ENCODE results near the gene CARHSP1.
"Not testable (repeated sequence)": the region's sequence is repeated elsewhere in the genome, so short reads cannot be mapped to it uniquely, and the experiment has no call there.

CARHSP1 gene

DNA sequence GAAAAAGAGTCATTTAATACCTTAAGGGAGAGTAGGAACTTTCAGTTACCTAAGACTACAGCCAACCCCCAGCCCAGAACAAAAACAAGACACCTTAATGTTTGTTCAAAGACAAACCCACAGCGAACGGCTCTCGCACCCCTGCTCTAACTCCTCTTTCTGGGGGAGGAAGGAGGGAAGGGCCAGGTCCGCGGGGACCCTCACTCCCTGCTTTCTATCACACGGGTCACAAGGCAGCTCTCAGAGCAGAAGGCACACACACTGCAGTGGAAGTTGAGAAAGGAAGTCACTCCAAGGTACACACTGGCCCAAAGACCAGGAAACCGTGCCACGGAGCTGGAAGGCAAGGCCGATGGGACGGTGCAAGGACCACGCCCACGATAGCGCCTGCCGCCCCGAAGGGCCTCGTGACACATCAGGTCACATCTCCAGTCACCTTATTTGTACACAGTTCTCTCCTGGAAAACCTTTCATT, 23.3 kb upstream of the CARHSP1 start:
- no peak for DNase-seq

- no peak for DNase-seq
Observed at GRCh38 chr16:8890549-8890921, 21.7 kb upstream of the CARHSP1 start.

GRCh38 chr16:8889893-8890548, 21.2 kb upstream of the CARHSP1 start:
- DNase-seq, result no peak

DNA sequence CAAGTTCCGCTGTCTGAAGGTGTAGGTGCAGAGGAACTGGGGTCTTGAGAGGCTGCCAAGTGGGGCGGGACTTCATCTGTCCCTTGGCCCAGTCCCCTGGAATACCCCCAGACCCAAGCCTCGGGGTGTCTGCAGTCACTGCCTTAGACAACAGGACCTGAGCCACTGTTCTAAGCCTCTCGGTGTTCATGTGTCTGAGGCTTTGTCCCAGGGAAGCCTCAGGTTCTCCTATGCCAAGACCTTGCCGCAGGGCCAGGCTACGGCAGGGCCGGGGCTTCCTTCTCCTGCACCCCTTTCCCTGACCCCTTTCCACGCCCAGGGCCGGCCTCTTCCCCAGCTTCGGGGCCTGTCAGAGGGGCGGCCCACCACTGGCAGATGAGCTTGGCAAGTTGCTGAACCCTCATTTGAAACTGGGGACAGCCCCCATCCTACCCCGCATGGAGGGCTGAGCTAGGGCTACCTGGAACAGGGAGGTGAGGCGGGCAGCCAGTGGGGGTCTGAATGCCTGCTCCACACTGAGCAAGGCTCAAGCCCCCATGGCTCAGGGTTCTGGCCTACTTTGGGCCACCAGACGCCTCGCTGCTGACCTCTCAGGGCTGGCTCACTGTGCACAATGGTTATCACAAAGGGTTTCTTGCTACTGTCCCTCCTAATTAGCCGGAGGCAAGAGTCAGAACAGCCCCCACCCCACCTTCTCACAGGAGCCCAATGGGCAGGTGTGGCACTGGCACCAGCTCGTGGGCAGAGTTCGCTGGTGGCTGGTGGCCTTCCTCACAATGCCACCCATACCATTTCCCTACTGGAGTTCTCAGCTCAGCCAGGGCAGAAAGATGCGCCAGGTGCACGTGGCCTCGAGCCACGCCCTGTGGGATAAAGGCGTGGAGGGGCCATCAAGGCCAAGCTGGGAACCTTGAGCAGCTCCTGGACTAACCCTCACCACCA, 20.4 kb upstream of the CARHSP1 start:
- DNase-seq, result no peak

GRCh38 chr16:8887952-8888560, 19.2 kb upstream of the CARHSP1 start:
- DNase-seq, result no peak

DNA sequence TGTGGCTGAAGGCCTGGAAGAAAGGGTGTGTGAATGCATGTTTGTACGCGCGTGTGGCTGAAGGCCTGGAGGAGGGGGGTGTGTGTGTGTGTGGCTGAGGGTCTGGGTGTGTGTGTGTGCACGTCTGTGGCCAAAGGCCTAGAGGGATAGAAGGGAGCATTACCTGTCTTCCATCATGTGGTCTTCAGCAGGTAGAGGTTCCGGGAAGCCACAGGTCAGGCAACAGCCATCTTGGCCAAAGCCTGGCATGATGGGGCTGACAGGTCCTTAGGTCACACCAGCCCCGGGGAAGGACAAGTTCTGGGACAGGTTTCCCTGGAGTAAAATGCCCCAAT, 18.6 kb upstream of the CARHSP1 start:
- DNase-seq, result no peak

DNA sequence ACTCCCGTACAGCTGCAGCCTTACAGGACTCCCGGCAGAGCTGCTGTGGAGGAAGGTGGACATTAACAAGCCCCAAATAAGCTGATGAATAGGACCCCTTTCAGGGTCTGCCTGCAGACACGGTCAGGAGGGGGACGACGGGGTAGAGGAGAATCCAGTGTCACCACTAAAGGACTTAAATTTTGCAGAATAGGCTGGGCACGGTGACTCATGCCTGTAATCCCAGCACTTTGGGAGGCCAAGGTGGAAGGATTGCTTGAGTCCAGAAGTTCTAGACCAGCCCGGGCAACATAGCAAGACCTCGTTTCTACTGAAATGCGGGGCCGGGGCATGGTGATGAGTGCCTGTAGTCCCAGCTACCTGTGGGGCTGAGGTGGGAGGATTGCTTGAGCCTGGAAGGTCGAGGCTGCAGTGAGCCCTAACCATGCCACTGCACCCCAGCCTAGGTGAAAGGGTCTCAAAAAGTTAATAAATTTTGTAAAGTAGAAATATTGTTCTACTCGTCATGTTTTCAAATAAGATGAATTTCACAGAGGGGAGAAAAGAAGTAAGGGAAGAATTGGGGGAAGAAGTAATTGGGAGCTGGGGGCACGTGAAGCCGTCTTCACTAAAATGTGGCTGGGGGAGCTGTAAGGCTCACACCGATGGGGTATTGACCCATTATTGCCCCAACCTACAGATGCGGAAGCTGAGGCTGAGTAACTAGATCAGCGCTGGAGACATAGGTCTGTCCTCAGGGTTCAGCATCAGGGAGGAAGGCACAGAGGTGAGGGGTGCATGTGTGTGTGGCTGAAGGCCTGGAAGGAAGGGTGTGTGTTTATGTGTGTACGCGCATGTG, 18.0 kb upstream of the CARHSP1 start:
- no peak for DNase-seq

DNA sequence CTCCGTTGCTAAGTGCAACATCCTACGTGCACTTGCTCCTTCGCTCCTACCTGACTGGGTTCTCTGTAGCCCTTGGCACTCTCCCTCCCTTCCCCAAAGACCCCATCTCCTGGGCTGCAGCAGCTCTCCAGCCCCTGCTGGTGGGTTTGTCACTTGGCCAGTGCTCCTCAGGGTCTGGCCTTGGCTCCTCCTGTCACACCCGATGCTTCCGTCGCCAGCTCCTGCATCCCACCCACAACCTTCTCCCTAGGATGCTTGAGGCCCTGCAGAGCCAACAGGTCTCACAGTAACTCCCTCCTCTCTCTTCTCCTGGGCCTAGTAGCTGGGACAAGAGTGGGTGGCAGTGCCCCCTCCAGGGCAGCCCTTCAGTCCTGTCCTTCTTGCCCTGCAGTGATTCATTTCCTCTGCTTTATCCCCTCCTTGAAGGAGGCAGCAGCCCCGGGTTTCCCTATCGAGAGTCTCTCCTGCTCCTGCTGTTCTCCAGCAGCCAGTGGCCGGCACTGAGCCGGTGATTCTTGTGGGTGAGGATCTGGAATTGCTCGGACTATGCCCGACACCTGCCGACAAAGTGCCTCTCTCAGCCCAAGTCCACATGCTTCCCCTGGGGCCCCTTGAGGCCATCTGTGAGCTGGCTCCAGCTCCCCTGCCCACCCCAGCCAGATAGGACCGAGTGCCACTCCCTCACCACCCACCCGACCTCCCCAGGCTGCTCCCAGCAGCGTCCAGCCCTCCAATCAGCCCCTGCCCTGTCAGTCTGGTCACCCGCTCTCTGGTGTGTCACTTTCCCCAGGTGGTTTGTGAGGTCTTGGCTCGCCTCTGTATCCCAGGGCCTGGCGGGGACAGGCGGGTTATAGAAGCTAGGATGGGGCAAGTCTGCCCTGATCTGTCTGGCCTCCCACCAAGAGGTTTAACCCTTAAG, 17.1 kb upstream of the CARHSP1 start:
- DNase-seq, result peak; percentile 8

DNA sequence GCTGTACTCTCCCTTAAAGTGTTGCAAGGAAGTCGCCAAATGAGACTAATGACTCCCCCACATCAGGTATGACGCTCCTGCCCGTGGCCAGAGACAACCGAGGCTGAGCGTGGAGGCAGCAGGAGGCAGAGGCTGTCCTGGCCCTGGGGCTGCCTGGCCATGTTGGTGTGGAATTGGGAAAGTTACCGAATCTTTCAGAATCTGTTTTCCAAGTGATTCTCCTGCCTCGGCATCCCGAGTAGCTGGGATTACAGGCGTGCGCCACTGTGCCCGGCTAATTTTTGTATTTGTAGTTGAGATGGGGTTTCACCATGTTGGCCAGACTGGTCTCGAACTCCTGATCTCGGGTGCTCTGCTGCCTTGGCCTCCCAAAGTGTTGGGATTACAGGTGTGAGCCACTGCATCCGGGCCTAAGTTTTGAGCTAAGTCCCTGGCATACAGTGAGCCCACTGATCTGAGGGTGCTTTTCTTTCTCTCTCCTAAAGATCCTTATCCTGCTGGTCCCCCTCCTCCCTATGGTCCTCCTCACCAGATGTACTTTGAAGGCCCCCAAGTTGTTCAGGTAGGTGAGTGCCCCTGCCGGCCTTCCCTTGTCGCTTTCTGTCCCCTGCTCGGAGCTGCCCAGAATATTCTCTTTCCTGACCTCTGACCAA, 14.0 kb upstream of the CARHSP1 start:
- no peak for DNase-seq

- DNase-seq, result no peak
Observed at GRCh38 chr16:8882041-8882617, 13.3 kb upstream of the CARHSP1 start, which contains the start of gene LITAFD. LITAFD (plus strand) TSS chr16:8882351; CDS start chr16:8884356, 2,005 bp downstream.

- no peak for DNase-seq
Observed at GRCh38 chr16:8880839-8881510, 12.2 kb upstream of the CARHSP1 start.

DNA sequence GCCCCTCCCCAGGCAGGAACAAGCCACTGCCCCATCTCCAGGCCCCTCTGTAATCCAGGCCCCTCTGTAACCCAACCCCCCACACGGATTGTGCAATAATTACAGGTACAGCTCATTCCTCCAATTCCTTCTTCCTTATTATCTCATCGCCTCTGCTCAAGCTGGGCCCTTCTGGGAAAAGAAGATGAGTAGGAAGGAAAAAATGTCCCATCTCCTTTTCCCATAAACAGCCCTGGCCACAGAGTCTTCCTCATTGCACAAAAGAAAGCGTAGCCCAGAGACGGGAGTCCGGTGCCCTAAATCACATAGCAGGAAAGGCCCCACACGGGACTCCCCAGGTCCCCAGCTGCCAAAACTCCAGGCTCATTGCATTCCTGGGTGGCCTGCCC, 9.7 kb upstream of the CARHSP1 start:
- DNase-seq, result peak; percentile 87

DNA sequence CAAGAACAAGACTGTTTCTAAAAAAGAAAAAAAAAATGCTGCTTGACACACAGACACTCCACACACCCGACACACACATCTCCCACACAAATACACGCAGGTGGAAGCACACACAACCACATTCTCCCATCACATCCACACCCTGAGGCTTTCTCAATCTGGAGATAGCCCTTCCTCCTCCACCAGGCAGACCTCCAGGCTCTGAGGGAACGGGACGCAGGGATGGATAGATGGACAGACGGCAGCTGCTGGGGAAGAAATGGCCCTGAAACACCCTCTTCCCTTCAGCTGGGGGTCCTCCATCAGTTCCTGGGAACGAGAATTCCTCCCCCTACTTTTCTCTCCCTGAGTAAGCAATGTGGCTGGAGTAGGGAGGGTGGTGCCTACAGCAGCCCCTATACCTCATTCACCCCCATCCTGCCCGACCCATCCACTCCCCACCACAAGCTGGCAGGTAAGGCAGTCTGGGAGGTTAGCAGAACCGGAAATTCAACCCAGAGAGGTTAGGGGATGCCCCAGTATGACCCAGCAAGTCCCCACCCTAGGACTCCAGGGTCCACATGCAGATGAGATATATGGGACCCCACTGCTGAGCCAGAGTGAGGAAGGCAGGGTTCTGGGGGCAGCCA, 9.2 kb upstream of the CARHSP1 start:
- peak; percentile 51 for DNase-seq

DNA sequence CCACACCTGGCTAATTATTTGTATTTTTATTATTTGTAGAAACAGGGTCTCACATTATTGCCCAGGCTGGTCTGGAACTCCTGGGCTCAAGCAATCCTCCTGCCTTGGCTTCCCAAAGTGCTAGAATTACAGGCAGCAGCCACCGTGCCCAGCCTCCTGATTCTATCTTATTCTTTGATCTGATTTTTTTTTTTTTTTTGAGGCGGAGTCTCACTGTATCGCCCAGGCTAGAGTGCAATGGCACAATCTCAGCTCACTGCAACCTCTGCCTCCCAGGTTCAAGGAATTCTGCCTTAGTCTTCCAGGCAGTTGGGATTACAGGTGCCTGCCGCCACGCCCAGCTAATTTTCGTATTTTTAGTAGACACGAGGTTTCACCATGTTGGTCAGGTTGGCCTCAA, 6.5 kb upstream of the CARHSP1 start:
- DNase-seq, result not testable (repeated sequence)

DNA sequence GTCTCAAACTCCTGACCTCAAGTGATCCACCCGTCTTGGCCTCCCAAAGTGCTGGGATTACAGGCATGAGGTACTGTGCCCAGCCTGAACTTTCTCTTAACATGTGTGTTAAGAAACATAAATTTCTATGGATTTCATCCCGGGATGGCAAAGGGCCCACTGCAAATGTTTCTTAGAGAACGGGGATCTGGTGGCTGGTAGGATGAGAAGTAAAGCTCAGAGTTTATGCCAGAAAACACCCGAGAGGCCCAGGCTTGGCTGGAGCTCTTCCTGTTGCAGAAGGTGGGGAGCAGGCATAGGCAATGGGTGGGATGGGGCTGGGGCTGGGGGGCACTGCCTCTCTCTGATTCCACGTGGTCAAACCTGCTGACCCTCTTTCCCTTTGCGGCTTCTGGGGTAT, 5.6 kb upstream of the CARHSP1 start:
- no peak for DNase-seq

DNA sequence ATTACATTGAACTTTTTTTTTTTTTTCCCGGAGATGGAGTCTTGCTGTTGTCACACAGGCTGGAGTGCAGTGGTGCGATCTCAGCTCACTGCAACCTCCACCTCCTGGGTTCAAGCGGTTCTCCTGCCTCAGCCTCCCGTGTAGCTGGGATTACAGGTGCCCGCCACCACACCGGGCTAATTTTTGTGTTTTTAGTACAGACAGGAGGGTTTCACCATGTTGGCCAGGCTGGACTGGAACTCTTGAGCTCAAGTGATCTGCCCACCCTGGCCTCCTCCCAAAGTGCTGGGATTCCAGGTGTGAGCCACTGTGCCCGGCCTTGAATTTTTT, 5.0 kb upstream of the CARHSP1 start:
- DNase-seq, result not testable (repeated sequence)

DNA sequence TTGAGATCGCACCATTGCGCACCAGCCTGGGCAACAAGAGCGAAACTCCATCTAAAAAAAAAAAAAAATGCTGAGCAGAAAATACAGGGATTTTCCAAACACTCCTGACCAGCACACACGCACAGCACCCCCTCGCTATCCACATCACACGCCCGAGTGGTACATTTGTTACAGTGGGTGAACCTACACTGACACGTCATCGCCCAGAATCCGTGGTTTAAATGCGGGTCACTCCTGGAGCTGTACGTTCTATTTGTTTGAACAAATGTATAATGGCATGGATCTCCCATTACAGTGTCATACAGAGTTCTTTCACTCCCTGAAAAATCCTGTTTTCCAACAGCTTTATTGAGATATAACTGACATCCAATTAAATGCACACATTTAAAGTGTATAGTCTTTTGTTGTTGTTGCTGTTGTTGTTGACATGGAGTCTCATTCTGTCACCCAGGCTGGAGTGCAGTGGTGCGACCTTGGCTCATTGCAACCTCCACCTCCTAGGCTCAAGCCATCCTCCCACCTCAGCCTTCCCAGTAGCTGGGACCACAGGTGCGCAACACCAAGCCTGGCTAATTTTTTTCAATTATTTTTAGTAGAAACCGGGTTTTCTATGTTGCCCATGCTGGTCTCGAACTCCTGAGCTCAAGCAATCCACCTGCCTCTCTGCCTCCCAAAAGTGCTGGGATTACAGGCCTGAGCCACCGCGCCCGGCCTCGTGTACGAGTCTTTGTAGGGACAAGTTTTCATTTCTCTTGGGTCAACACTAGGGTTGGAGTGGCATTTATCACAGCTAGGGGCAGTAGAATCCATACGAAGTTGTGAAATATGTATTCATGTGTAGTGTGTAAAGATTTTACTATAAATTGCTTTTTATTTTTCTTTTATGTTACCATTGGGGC, 4.4 kb upstream of the CARHSP1 start:
- no peak for DNase-seq

DNA sequence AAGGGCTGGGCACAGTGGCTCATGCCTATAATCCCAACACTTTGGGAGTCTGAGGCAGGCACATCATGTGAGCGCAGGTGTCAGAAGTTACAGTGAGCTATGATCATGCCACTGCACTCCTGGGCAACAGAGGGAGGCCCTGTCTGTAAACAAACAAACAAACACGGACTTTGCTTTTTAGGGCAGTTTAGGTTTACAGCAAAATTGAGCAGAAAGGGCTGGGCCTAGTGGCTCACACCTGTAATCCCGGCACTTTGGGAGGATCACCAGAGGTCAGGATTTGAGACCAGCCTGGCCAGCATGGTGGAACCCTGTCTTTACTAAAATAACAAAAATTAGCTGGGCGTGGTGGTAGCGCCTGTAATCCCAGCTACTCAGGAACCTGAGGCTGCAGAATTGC, 3.3 kb upstream of the CARHSP1 start:
- DNase-seq, result no peak

- DNase-seq, result not testable (repeated sequence)
Observed at GRCh38 chr16:8869988-8870241, 1.1 kb upstream of the CARHSP1 start.

All from NCI-H226 (cell line).